MG63 (cell line): Measurements from ENCODE around the gene RAVER2. TPM values are rescaled to one million over a fixed set of nuclear protein-coding genes. Genes with fewer than 3 reads are reported as not detected.

ENCODE experiments used
- DNase-seq: peaks from one replicate; pipeline ENCODE4 v3.0.0-alpha.2; 2020
- H3K27me3 ChIP-seq: fragments of 250-450 bp; sonication (Bioruptor Pico); 2 replicates; pipeline ENCODE4 v1.5.1; 2020; ENCODE audit warnings: mild to moderate bottlenecking, moderate library complexity
- H3K36me3 ChIP-seq: fragments of 250-450 bp; sonication (Bioruptor Pico); 2 replicates; pipeline ENCODE4 v1.5.1; 2020; ENCODE audit warnings: mild to moderate bottlenecking, moderate library complexity
- H3K4me3 ChIP-seq: fragments of 250-450 bp; sonication (Bioruptor Pico); 2 replicates; pipeline ENCODE4 v1.5.1; 2020; ENCODE audit warnings: mild to moderate bottlenecking, moderate library complexity
- H3K9me3 ChIP-seq: fragments of 250-450 bp; sonication (Bioruptor Pico); 2 replicates; pipeline ENCODE4 v1.5.1; 2020; ENCODE audit warnings: mild to moderate bottlenecking, moderate library complexity
- total RNA-seq: library from RNA; depleted of rRNA; stranded (reverse); fragments of >200 nt; shearing (Covaris generic); gene quantifications from 2 replicates; pipeline ENCODE4 v1.2.3, GENCODE V29; 2014; ENCODE audit warnings: low replicate concordance

RAVER2 gene
- total RNA-seq, 1 experiment from 2014 or later, result 7.6 TPM

GRCh38 chr1:64848136-64848535 lies 103.3 kb downstream of the RAVER2 start:
- H3K27me3 ChIP-seq, result no peaks in the 10 kb centered on the region
- no peaks in the 10 kb centered on the region for H3K9me3 ChIP-seq
- no peak overlapping the region for H3K4me3 ChIP-seq
- no peak for DNase-seq
- peaks cover 12% of the 10 kb centered on the region for H3K36me3 ChIP-seq

- Histone ChIP-seq H3K4me3 (no peak overlapping the region), H3K9me3 (no peaks in the 10 kb centered on the region), H3K36me3 (peaks cover 10% of the 10 kb centered on the region), H3K27me3 (no peaks in the 10 kb centered on the region)
- DNase-seq, result no peak
Observed at GRCh38 chr1:64848803-64849202, 103.9 kb downstream of the RAVER2 start.

GRCh38 chr1:64849942-64850341 lies 105.1 kb downstream of the RAVER2 start:
- H3K9me3 ChIP-seq, result no peaks in the 10 kb centered on the region
- peaks cover 6% of the 10 kb centered on the region for H3K36me3 ChIP-seq
- H3K4me3 ChIP-seq, result no peak overlapping the region
- no peaks in the 10 kb centered on the region for H3K27me3 ChIP-seq
- DNase-seq, result no peak

GRCh38 chr1:64850846-64851245 lies 106.0 kb downstream of the RAVER2 start:
- Histone ChIP-seq H3K36me3 (peaks cover 8% of the 10 kb centered on the region), H3K4me3 (no peak overlapping the region), H3K27me3 (no peaks in the 10 kb centered on the region), H3K9me3 (no peaks in the 10 kb centered on the region)
- no peak for DNase-seq

- Histone ChIP-seq H3K9me3 (no peaks in the 10 kb centered on the region), H3K27me3 (no peaks in the 10 kb centered on the region), H3K36me3 (peaks cover 5% of the 10 kb centered on the region), H3K4me3 (no peak overlapping the region)
- DNase-seq, result no peak
Observed at GRCh38 chr1:64851664-64852063, 106.8 kb downstream of the RAVER2 start.

DNA sequence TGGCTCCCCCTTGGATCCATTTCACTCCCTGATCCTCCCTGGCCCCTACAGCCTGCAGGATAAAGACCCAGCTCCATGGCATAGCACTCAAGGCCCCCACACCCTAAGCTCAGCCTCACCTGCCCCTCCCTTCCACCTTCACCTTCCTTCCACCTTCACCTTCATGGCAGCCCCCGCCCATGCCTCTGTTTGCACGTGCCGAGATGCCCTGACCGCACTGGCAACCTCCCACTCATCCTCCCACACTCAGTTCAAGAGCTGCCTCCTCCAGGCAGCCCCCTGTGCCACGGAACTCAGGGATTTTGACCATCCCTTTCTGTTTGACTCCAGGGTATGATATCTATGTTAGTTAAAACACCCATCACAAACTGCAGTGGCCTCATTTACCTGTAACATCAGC lies 109.8 kb downstream of the RAVER2 start:
- no peak overlapping the region for H3K4me3 ChIP-seq
- peaks cover 17% of the 10 kb centered on the region for H3K36me3 ChIP-seq
- no peaks in the 10 kb centered on the region for H3K27me3 ChIP-seq
- no peaks in the 10 kb centered on the region for H3K9me3 ChIP-seq
- no peak for DNase-seq

DNA sequence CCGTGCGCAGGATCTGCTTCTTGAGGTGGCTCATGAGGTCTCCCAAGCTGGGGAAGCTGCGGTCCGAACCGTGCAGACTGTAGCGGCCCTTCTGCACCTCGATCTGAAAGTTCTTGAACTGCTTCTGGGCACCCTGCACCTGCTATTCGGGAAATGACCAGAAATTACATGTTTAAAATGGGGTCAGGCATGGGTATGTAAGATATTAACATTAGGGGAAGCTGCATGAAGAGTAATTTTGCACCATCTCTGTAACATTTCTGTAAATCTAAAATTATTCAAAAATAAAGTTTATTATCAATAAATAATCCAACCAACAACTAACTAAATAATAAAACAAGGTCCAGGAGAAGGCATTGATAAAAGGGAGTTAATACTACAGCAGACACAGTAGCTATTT lies 110.7 kb downstream of the RAVER2 start:
- Histone ChIP-seq H3K36me3 (peaks cover 19% of the 10 kb centered on the region), H3K4me3 (no peak overlapping the region)

GRCh38 chr1:64856553-64856952 lies 111.7 kb downstream of the RAVER2 start:
- no peaks in the 10 kb centered on the region for H3K27me3 ChIP-seq
- H3K36me3 ChIP-seq, result peaks cover 23% of the 10 kb centered on the region
- DNase-seq, result no peak
- no peaks in the 10 kb centered on the region for H3K9me3 ChIP-seq
- no peak overlapping the region for H3K4me3 ChIP-seq

More for the DNA sequence above, 110.7 kb downstream of the RAVER2 start:
- H3K9me3 ChIP-seq, result no peaks in the 10 kb centered on the region
- DNase-seq, result no peak
- H3K27me3 ChIP-seq, result no peaks in the 10 kb centered on the region

DNA sequence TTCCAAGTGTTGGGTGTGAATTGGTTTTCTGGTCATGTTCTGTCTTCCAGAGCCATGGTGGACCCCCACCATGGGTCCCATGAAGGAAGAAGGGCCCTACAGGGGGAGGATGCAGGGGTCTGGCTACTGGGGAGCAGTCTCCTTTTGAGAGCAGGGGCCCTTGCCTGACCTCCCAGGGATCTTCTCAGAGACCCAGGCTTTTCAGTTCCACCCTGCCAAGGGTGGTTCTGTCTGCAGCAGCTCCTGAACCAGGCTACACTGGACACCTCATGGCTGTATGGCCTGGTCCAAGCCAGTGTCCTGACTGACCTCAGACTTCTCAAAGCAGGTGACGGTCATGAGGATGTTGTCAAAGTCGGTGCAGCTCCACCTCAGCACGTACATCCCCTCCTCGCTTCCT lies 112.5 kb downstream of the RAVER2 start:
- Histone ChIP-seq H3K9me3 (no peaks in the 10 kb centered on the region), H3K36me3 (peaks cover 23% of the 10 kb centered on the region), H3K4me3 (no peak overlapping the region), H3K27me3 (no peaks in the 10 kb centered on the region)
- DNase-seq, result no peak

DNA sequence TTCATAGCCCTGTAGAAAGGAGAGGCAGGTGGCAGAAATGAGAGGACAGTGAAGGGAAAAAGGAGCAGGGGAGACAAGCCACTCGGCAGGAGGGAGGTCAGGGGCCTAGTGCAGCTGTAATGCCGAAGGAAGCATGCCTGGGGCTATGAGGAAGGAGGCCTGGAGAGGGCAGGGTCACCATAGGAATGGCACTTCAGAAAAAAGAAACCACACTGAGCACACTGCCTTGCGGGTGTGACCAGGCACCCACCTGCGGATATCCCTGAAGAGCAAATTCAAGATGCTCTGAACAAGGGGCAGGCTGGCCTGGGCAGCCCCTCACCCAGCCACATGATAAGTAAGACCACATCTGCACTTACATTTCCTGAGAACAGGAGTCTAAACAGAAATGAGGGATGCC lies 116.7 kb downstream of the RAVER2 start:
- Histone ChIP-seq H3K36me3 (peaks cover 33% of the 10 kb centered on the region), H3K4me3 (no peak overlapping the region), H3K9me3 (no peaks in the 10 kb centered on the region), H3K27me3 (no peaks in the 10 kb centered on the region)
- no peak for DNase-seq

GRCh38 chr1:64864018-64864940 lies 119.4 kb downstream of the RAVER2 start:
- Histone ChIP-seq H3K9me3 (no peaks in the 10 kb centered on the region), H3K36me3 (peaks cover 35% of the 10 kb centered on the region), H3K4me3 (no peak overlapping the region), H3K27me3 (no peaks in the 10 kb centered on the region)
- DNase-seq, result no peak

- H3K9me3 ChIP-seq, result no peaks in the 10 kb centered on the region
- DNase-seq, result no peak
- no peak overlapping the region for H3K4me3 ChIP-seq
- peaks cover 36% of the 10 kb centered on the region for H3K36me3 ChIP-seq
- H3K27me3 ChIP-seq, result no peaks in the 10 kb centered on the region
Observed at GRCh38 chr1:64865105-64865757, 120.4 kb downstream of the RAVER2 start.

DNA sequence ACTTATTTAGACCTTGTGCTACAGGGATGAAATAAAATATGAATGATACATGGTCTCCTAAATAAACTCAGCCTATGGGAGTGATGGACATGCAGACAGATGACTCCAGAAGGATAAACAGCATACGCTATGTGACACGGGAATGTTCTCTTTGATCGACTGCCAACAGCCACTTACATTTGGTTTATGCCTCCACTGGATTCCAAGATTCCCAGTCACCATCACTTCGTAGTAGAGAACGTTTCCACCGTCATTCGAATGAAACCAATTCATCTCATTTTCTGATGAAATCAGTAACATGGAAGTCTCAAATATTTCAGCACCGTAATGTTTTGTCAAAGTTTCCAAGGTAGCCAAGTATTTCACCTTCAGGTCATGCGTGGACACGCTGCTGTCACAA lies 121.8 kb downstream of the RAVER2 start:
- Histone ChIP-seq H3K4me3 (no peak overlapping the region), H3K27me3 (no peaks in the 10 kb centered on the region), H3K9me3 (no peaks in the 10 kb centered on the region), H3K36me3 (peaks cover 32% of the 10 kb centered on the region)
- no peak for DNase-seq

DNA sequence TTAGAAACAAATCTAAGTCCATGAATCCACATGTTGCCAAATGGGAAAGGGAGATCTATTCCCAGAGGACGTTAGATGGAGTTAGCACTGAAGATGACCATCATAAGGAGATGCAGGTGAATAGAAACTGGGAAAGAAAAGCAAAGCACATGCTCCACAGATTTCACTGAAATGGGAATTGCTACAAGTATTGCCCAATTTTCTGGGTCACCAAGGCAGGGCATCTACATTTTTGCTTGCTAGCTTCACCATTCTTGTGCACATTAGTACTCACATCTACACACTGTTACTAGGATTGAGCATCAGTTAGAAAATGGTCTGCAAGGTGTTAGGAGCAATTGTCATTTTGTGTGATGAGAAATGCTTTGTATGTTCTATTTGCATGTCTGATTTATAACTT lies 122.4 kb downstream of the RAVER2 start:
- DNase-seq, result no peak
- H3K36me3 ChIP-seq, result peaks cover 36% of the 10 kb centered on the region
- H3K4me3 ChIP-seq, result no peak overlapping the region
- no peaks in the 10 kb centered on the region for H3K27me3 ChIP-seq
- no peaks in the 10 kb centered on the region for H3K9me3 ChIP-seq

DNA sequence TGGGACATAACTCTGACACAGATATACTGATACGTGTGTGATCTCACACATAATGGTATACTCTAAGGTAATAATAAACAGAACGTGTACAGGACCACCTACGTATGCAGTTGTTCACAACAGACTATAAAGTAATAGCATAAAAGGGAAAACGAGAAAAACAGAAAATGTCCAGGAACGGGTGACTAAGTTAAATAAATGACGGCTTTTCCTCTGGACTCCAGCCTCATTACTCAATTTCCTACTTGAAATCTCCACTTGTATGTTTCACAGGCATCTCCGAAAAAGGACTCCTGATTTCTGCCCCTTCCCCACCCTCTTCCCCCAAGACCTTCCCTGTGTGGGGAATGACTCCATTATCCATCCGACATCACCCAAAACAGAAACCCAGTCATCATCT lies 126.4 kb downstream of the RAVER2 start:
- H3K4me3 ChIP-seq, result no peak overlapping the region
- DNase-seq, result no peak
- no peaks in the 10 kb centered on the region for H3K9me3 ChIP-seq
- no peaks in the 10 kb centered on the region for H3K27me3 ChIP-seq
- peaks cover 37% of the 10 kb centered on the region for H3K36me3 ChIP-seq

- DNase-seq, result no peak
- peaks cover 33% of the 10 kb centered on the region for H3K36me3 ChIP-seq
- H3K9me3 ChIP-seq, result no peaks in the 10 kb centered on the region
- H3K4me3 ChIP-seq, result no peak overlapping the region
- no peaks in the 10 kb centered on the region for H3K27me3 ChIP-seq
Observed at GRCh38 chr1:64872067-64872466, 127.2 kb downstream of the RAVER2 start.

GRCh38 chr1:64873576-64873975 lies 128.7 kb downstream of the RAVER2 start:
- DNase-seq, result no peak
- Histone ChIP-seq H3K27me3 (no peaks in the 10 kb centered on the region), H3K36me3 (peaks cover 31% of the 10 kb centered on the region), H3K4me3 (no peak overlapping the region), H3K9me3 (no peaks in the 10 kb centered on the region)

DNA sequence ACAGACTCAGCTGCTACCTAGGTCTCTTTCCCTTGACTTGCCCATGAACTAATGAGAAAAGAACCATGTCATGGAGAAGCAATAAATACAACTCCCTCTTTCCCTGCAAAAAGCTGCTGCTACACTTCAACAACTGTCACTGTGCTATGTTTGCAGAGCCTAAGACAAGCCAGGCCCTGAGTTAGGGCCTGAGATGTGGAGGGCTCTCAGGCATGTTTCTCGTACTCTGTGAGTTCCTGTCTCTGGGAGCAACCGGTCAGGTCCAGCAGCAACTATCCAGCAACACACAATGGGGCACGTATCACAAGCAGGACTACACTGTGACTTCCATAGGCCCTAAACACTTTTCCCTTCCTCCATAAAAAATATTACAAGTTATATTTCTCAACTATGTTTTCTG lies 129.8 kb downstream of the RAVER2 start:
- H3K9me3 ChIP-seq, result no peaks in the 10 kb centered on the region
- DNase-seq, result no peak
- no peak overlapping the region for H3K4me3 ChIP-seq
- H3K36me3 ChIP-seq, result peaks cover 27% of the 10 kb centered on the region
- H3K27me3 ChIP-seq, result no peaks in the 10 kb centered on the region
